Measurements from ENCODE around the gene SLC2A11.

DNA sequence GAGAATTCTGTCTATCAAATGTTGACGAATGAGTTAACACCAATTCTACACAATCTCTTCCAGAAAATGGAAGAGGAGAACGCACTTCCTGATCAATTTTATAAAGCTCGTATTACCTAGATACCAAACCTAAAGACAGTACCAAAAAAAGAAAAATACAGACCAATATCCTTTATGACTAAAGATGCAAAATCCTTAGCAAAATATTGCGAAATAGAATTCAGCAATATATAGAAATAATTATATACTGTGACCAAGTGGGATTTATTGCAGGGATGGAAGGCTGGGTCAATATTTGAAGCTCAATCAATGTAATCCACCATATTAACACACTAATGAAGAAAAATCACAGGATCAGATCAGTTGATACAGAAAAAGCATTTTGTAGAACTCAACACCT is 45.3 kb upstream of the SLC2A11 start:
- TF ChIP-seq, protein P1, sequence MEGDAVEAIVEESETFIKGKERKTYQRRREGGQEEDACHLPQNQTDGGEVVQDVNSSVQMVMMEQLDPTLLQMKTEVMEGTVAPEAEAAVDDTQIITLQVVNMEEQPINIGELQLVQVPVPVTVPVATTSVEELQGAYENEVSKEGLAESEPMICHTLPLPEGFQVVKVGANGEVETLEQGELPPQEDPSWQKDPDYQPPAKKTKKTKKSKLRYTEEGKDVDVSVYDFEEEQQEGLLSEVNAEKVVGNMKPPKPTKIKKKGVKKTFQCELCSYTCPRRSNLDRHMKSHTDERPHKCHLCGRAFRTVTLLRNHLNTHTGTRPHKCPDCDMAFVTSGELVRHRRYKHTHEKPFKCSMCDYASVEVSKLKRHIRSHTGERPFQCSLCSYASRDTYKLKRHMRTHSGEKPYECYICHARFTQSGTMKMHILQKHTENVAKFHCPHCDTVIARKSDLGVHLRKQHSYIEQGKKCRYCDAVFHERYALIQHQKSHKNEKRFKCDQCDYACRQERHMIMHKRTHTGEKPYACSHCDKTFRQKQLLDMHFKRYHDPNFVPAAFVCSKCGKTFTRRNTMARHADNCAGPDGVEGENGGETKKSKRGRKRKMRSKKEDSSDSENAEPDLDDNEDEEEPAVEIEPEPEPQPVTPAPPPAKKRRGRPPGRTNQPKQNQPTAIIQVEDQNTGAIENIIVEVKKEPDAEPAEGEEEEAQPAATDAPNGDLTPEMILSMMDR (conservative IDR thresholded peaks at IDR 0.05) = no peak
- TF ChIP-seq EZH2 (IDR thresholded peaks at IDR 0.05; ENCODE audit: low read depth) = no peak
